A549 (cell line): Measurements from ENCODE around the gene MAPK11. TPM values are rescaled to one million over a fixed set of nuclear protein-coding genes. Genes with fewer than 3 reads are reported as not detected.

ENCODE experiments used
- ATAC-seq, 2 experiments: fragments of 200-7000 bp in 1 of 2; fragments of >200 bp in 1 of 2; cut with Nextera tagmentation in 1 of 2; cut with Tn5 transposase in 1 of 2; 3 replicates each; pipeline versions ENCODE4 v1.8.0 to v1.9.1; 2018 to 2020; ENCODE audit warnings: mild to moderate bottlenecking in 1 of 2, moderate library complexity in 1 of 2
- CTCF ChIA-PET: fragments of 300-600 bp; sonication (Branson Sonifier 250); formaldehyde crosslinking; extraction: SDS; loops from one replicate; lab custom pipeline; 2021; ENCODE audit warnings: antibody characterized with exemption, inconsistent platforms; lab: Yijun Ruan, JAX
- POLR2A ChIA-PET: fragments of 350-600 bp; formaldehyde crosslinking; extraction: SDS; loops from one replicate; lab custom pipeline; 2021; ENCODE audit warnings: antibody characterized with exemption, inconsistent platforms; lab: Yijun Ruan, JAX
- DNase-seq, 2 experiments: peaks; one replicate each; pipeline versions ENCODE4 v3.0.0 to v3.0.0-alpha.2; 2011 to 2016; ENCODE audit warnings: low read depth in 1 of 2, low spot score in 1 of 2
- FAIRE-seq: peaks from 2 replicates; lab custom pipeline; 2011; peaks lifted over from hg19 to GRCh38; lab: Jason Lieb, UNC
- H3K27ac ChIP-seq, 2 experiments: fragments of >200 bp; sonication (Bioruptor Twin); formaldehyde crosslinking; 3 replicates each; pipeline ENCODE4 v1.5.1; 2016 to 2017
- H3K4me1 ChIP-seq: fragments of >200 bp; sonication (Bioruptor Twin); formaldehyde crosslinking; 3 replicates; pipeline ENCODE4 v1.6.1; 2016
- H3K4me2 ChIP-seq: fragments of >200 bp; sonication (Bioruptor Twin); formaldehyde crosslinking; 3 replicates; pipeline ENCODE4 v1.6.1; 2016
- H3K4me3 ChIP-seq: fragments of >200 bp; sonication (Bioruptor Twin); formaldehyde crosslinking; 3 replicates; pipeline ENCODE4 v1.5.1; 2016
- H3K9me3 ChIP-seq: fragments of >200 bp; sonication (Bioruptor Twin); formaldehyde crosslinking; 3 replicates; pipeline ENCODE4 v1.6.1; 2016
- CBX8 ChIP-seq: fragments of 200-600 bp; sonication (generic); IDR thresholded peaks from 2 replicates; pipeline ENCODE4 v1.6.1; 2016
- CEBPB ChIP-seq, 2 experiments: fragments of >200 bp in 1 of 2; sonication (Bioruptor Twin) in 1 of 2; formaldehyde crosslinking in 1 of 2; IDR thresholded peaks; 2 replicates each; pipeline ENCODE4 v1.6.1; 2012 to 2016
- CHD2 ChIP-seq: fragments of 150-350 bp; IDR thresholded peaks from 2 replicates; pipeline ENCODE4 v1.6.1; 2014; ENCODE audit warnings: low read length; ENCODE audit not compliant: partially characterized antibody
- CHD4 ChIP-seq: fragments of 200-600 bp; sonication (generic); IDR thresholded peaks from 2 replicates; pipeline ENCODE4 v1.6.1; 2016; ENCODE audit warnings: antibody characterized with exemption, mild to moderate bottlenecking, borderline replicate concordance
- EHF ChIP-seq: fragments of 250-450 bp; sonication (Bioruptor Pico); IDR thresholded peaks from 2 replicates; pipeline ENCODE4 v1.5.0; 2020; ENCODE audit warnings: mild to moderate bottlenecking
- ESRRA ChIP-seq: fragments of 150-350 bp; IDR thresholded peaks from 2 replicates; pipeline ENCODE4 v1.6.1; 2014; ENCODE audit warnings: mild to moderate bottlenecking, low read length, borderline replicate concordance
- FOSL2 ChIP-seq, 2 experiments: fragments of 450-650 bp in 1 of 2; fragments of >200 bp in 1 of 2; sonication (Bioruptor Twin) in 1 of 2; formaldehyde crosslinking; IDR thresholded peaks; 2 replicates each; pipeline versions ENCODE4 v1.5.0 to v1.6.1; 2016 to 2020; ENCODE audit warnings: mild to moderate bottlenecking in 1 of 2, moderate library complexity in 1 of 2
- GATA3 ChIP-seq: IDR thresholded peaks from 2 replicates; pipeline ENCODE4 v1.6.1; 2012; ENCODE audit warnings: borderline replicate concordance
- HOXA7 ChIP-seq: fragments of 250-450 bp; sonication (Bioruptor Pico); IDR thresholded peaks from 2 replicates; pipeline ENCODE4 v1.5.0; 2020; ENCODE audit warnings: mild to moderate bottlenecking, moderate library complexity
- HOXB13 ChIP-seq: fragments of 250-450 bp; sonication (Bioruptor Pico); IDR thresholded peaks from 2 replicates; pipeline ENCODE4 v1.5.0; 2020; ENCODE audit warnings: low read depth, mild to moderate bottlenecking, moderate library complexity
- KDM1A ChIP-seq: fragments of 200-600 bp; sonication (generic); IDR thresholded peaks from 2 replicates; pipeline ENCODE4 v1.6.1; 2016; ENCODE audit warnings: low read depth, mild to moderate bottlenecking
- MAFK ChIP-seq: fragments of 450-650 bp; IDR thresholded peaks from 2 replicates; pipeline ENCODE4 v1.6.1; 2014; ENCODE audit not compliant: partially characterized antibody
- MAZ ChIP-seq: fragments of 150-350 bp; IDR thresholded peaks from 2 replicates; pipeline ENCODE4 v1.6.1; 2014; ENCODE audit warnings: antibody characterized with exemption, low read depth, low read length, borderline replicate concordance
- MYC ChIP-seq: IDR thresholded peaks from 2 replicates; pipeline ENCODE4 v1.6.1; 2012; ENCODE audit warnings: mild to moderate bottlenecking, inconsistent platforms, low read length, improper control_type of control experiment, borderline replicate concordance
- NPAS2 ChIP-seq: fragments of 250-450 bp; sonication (Bioruptor Pico); IDR thresholded peaks from 2 replicates; pipeline ENCODE4 v1.8.0; 2022; ENCODE audit warnings: mild to moderate bottlenecking, moderate library complexity, borderline replicate concordance
- PHF8 ChIP-seq: fragments of 200-600 bp; sonication (generic); IDR thresholded peaks from 2 replicates; pipeline ENCODE4 v1.6.1; 2016; ENCODE audit warnings: low read depth, mild to moderate bottlenecking, antibody characterized with exemption, moderate library complexity, borderline replicate concordance
- POLR2A ChIP-seq: IDR thresholded peaks from 2 replicates; pipeline ENCODE4 v1.6.1; 2012; ENCODE audit warnings: mild to moderate bottlenecking, low read length
- RAD21 ChIP-seq, 2 experiments: fragments of >200 bp in 1 of 2; sonication (Bioruptor Twin) in 1 of 2; formaldehyde crosslinking in 1 of 2; IDR thresholded peaks in 1 of 2; conservative IDR thresholded peaks in 1 of 2; 2 replicates in 1 of 2; 3 replicates in 1 of 2; pipeline ENCODE4 v1.6.1; 2012 to 2018; ENCODE audit warnings: inconsistent platforms in 1 of 2
- ZC3H11A ChIP-seq: fragments of 450-650 bp; IDR thresholded peaks from 2 replicates; pipeline ENCODE4 v1.6.1; 2014; ENCODE audit warnings: antibody characterized with exemption, mild to moderate bottlenecking
- ZFP36 ChIP-seq: fragments of 450-650 bp; IDR thresholded peaks from 2 replicates; pipeline ENCODE4 v1.6.1; 2014; ENCODE audit warnings: borderline replicate concordance; ENCODE audit not compliant: partially characterized antibody
- ZNF302 ChIP-seq: fragments of 250-450 bp; sonication (Bioruptor Pico); IDR thresholded peaks from 2 replicates; pipeline ENCODE4 v1.9.0; 2021; ENCODE audit warnings: inconsistent platforms, mild to moderate bottlenecking, moderate library complexity
- WGBS: methylation state at CpG from one replicate; pipeline ENCODE4 v1.1.6; 2017; ENCODE audit errors: missing lambda C conversion rate; 5-methylcytosine and 5-hydroxymethylcytosine counted together
- polyA plus RNA-seq, 4 experiments: library from polyadenylated mRNA; depleted of rRNA in 3 of 4; stranded (reverse); fragments of >200 nt; fragmentation: RNase III in 1 of 4; extraction: RNeasy Plus Mini Kit Qiagen cat#74134 plus additional on column Dnase treatment in 1 of 4; gene quantifications; 2 replicates in 3 of 4; 3 replicates in 1 of 4; pipeline ENCODE4 v1.2.3, GENCODE V29; 2011 to 2017
- TF ChIP-seq, protein P1 (sequence below): fragments of >200 bp; sonication (Bioruptor Twin); formaldehyde crosslinking; IDR thresholded peaks from 2 replicates; pipeline ENCODE4 v1.6.1; 2016
- TF ChIP-seq, protein P2 (sequence below): fragments of >200 bp; sonication (Bioruptor Twin); formaldehyde crosslinking; IDR thresholded peaks from 3 replicates; pipeline ENCODE4 v1.6.1; 2016
- TF ChIP-seq, protein P3 (sequence below): fragments of >200 bp; sonication (Bioruptor Twin); formaldehyde crosslinking; IDR thresholded peaks from 3 replicates; pipeline ENCODE4 v1.5.1; 2016

MAPK11 gene
- polyA plus RNA-seq, 2 of the 4 experiments (the other 2 are of a cell fraction): 1.6 to 5.5 TPM

DNA sequence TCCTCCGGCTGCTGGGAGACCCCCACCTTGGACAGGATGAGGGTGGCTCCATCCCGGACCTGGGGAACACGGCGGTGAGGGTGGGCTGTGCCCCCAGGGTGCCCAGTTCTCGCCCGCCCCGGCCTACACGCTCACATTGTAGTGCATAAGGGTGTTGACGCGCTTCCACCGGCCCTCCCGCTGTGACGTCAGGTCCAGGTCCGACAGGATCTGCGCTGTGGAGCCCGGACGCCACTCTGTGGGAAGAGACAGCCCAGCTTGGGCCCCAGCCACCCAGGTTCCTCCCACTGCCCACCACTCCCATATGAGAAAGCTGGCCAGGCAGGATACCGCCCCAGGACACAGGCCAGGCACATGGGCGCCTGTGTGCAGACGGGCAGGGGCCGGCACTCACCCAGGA is 8.3 kb upstream of the MAPK11 start:
- no peak overlapping the region for H3K4me3 ChIP-seq
- no CpG with 5 or more reads among the region's 21 CpGs for WGBS
- no peak for FAIRE-seq
- peaks cover 21% of the 10 kb centered on the region for H3K4me1 ChIP-seq
- H3K4me2 ChIP-seq: no peak overlapping the region
- TF ChIP-seq MYC (no peak), ZFP36 (no peak), ZC3H11A (no peak), HOXB13 (CRISPR knock-in tag) (no peak), MAFK (no peak), ZNF302 (CRISPR knock-in tag) (no peak), POLR2A (no peak), EHF (CRISPR knock-in tag) (no peak), GATA3 (no peak), CBX8 (no peak), CHD4 (no peak), PHF8 (no peak), KDM1A (no peak), NPAS2 (CRISPR knock-in tag) (no peak), MAZ (no peak), ESRRA (no peak)
- TF ChIP-seq, protein P1, sequence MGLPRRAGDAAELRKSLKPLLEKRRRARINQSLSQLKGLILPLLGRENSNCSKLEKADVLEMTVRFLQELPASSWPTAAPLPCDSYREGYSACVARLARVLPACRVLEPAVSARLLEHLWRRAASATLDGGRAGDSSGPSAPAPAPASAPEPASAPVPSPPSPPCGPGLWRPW: no peak
- TF ChIP-seq, protein P2, sequence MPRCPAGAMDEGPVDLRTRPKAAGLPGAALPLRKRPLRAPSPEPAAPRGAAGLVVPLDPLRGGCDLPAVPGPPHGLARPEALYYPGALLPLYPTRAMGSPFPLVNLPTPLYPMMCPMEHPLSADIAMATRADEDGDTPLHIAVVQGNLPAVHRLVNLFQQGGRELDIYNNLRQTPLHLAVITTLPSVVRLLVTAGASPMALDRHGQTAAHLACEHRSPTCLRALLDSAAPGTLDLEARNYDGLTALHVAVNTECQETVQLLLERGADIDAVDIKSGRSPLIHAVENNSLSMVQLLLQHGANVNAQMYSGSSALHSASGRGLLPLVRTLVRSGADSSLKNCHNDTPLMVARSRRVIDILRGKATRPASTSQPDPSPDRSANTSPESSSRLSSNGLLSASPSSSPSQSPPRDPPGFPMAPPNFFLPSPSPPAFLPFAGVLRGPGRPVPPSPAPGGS: no peak
- TF ChIP-seq, protein P3, sequence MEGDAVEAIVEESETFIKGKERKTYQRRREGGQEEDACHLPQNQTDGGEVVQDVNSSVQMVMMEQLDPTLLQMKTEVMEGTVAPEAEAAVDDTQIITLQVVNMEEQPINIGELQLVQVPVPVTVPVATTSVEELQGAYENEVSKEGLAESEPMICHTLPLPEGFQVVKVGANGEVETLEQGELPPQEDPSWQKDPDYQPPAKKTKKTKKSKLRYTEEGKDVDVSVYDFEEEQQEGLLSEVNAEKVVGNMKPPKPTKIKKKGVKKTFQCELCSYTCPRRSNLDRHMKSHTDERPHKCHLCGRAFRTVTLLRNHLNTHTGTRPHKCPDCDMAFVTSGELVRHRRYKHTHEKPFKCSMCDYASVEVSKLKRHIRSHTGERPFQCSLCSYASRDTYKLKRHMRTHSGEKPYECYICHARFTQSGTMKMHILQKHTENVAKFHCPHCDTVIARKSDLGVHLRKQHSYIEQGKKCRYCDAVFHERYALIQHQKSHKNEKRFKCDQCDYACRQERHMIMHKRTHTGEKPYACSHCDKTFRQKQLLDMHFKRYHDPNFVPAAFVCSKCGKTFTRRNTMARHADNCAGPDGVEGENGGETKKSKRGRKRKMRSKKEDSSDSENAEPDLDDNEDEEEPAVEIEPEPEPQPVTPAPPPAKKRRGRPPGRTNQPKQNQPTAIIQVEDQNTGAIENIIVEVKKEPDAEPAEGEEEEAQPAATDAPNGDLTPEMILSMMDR: no peak
- POLR2A ChIA-PET: no interaction called here
- no peaks in the 10 kb centered on the region; the same call in 2 of the 3 replicates for H3K9me3 ChIP-seq
- DNase-seq: no peak
- CTCF ChIA-PET: no interaction called here
- no peak overlapping the region for H3K27ac ChIP-seq
- no peak for ATAC-seq

DNA sequence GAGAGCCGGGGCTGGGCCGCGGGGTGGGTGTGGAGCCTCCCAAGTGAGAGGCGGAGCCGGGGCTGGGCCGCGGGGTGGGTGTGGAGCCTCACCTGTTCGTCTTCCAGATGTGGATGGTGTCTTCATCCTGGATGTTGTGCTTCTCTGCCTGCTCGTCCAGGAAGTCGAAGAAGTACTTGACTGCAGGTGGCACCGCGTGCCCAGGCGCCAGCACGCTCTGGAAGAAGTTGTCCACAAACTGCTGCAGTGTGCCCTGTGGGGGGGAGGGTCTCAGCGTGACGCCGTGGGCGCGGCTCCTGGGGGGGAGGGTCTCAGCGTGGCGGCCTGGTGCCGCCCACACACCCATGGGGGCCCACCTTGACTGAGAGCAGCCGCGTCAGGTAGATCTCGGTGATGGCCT is 7.6 kb upstream of the MAPK11 start:
- ChIA-PET POLR2A (no interaction called here), CTCF (interaction anchor here (2.8 kb wide), 1 partner anchor 20 kb away, joined by 15 read pairs; no protein-coding TSS in a partner anchor)
- H3K9me3 ChIP-seq: no peaks in the 10 kb centered on the region; the same call in 2 of the 3 replicates
- H3K4me1 ChIP-seq: peaks cover 14% of the 10 kb centered on the region
- no peak overlapping the region for H3K4me3 ChIP-seq
- ATAC-seq (no peak), DNase-seq (no peak), FAIRE-seq (no peak)
- H3K4me2 ChIP-seq: no peak overlapping the region
- WGBS: 92% methylated on average over 14 of the region's 25 CpGs
- H3K27ac ChIP-seq: no peak overlapping the region
- TF ChIP-seq, protein P1: no peak
- TF ChIP-seq MAFK (no peak), ZNF302 (CRISPR knock-in tag) (no peak), ZFP36 (no peak), MAZ (no peak), CEBPB (IDR thresholded peaks at IDR 0.05) (no peak), CHD2 (no peak), HOXA7 (CRISPR knock-in tag) (no peak), FOSL2 (IDR thresholded peaks at IDR 0.05) (no peak), FOSL2 (CRISPR knock-in tag; IDR thresholded peaks at IDR 0.05) (no peak), RAD21 (conservative IDR thresholded peaks at IDR 0.05 in 1 of 2, IDR thresholded peaks at IDR 0.05 in 1 of 2) (no peak)
- TF ChIP-seq, all 56 proteins: peak for 0
